WTC11 (cell line): Measurements from ENCODE around the gene EIF2AK3.

Experiments used
- CTCF ChIP-seq: fragments of 200-600 bp; IDR thresholded peaks from 2 replicates; pipeline ENCODE4 v1.8.0; 2022; ENCODE audit warnings: antibody characterized with exemption
- ZNF121 ChIP-seq: sonication (generic); formaldehyde crosslinking; IDR thresholded peaks from 2 replicates; pipeline ENCODE4 v1.8.0; 2023; ENCODE audit warnings: missing genetic modification reagents

GRCh38 chr2:88666576-88666975 is 39.3 kb upstream of the EIF2AK3 start:
- TF ChIP-seq CTCF (no peak), ZNF121 (CRISPR knock-in tag) (no peak)
